GM18508 (cell line): Measurements from ENCODE around the gene MARK3.
A peak's percentile ranks its signal among the peaks of the same experiment; 100 is the strongest.
"Not testable (repeated sequence)": the region's sequence is repeated elsewhere in the genome, so short reads cannot be mapped to it uniquely, and the experiment has no call there.

Experiments
- ATAC-seq: cut with Tn5 transposase; IDR thresholded peaks from one replicate; pipeline ENCODE4 v1.9.1; 2021; ENCODE audit warnings: moderate number of reproducible peaks; ENCODE audit not compliant: insufficient read depth, unreplicated experiment

The MARK3 gene

GRCh38 chr14:103521951-103522563 is 136.8 kb downstream of the MARK3 start:
- no peak for ATAC-seq

- no peak for ATAC-seq
Measured at GRCh38 chr14:103522649-103523574, 137.7 kb downstream of the MARK3 start, which contains the start of gene CKB. Gene CKB, minus strand, starts transcription at chr14:103522830. Its CDS starts 337 bp downstream, at chr14:103522493.

GRCh38 chr14:103523575-103523954 is 138.3 kb downstream of the MARK3 start:
- ATAC-seq, result no peak

- ATAC-seq, result no peak
Measured at GRCh38 chr14:103524002-103524935, 139.1 kb downstream of the MARK3 start.

GRCh38 chr14:103525430-103526246 is 140.4 kb downstream of the MARK3 start:
- ATAC-seq, result not testable (repeated sequence)

GRCh38 chr14:103526247-103526913 is 141.2 kb downstream of the MARK3 start:
- no peak for ATAC-seq

- ATAC-seq, result no peak
Measured at GRCh38 chr14:103526914-103527248, 141.7 kb downstream of the MARK3 start.

GRCh38 chr14:103527408-103528145 is 142.4 kb downstream of the MARK3 start:
- ATAC-seq, result peak; percentile 58

- no peak for ATAC-seq
Measured at GRCh38 chr14:103528146-103528586, 143.0 kb downstream of the MARK3 start.

GRCh38 chr14:103528587-103529382 is 143.6 kb downstream of the MARK3 start, which contains the start of gene TRMT61A:
Gene TRMT61A, plus strand, starts transcription at chr14:103529196. Its CDS starts 783 bp downstream, at chr14:103529979.
- ATAC-seq, result no peak

- ATAC-seq, result no peak
Measured at GRCh38 chr14:103529383-103530365, 144.5 kb downstream of the MARK3 start.

- no peak for ATAC-seq
Measured at GRCh38 chr14:103530390-103530789, 145.2 kb downstream of the MARK3 start.

- no peak for ATAC-seq
Measured at GRCh38 chr14:103530831-103531230, 145.6 kb downstream of the MARK3 start.

GRCh38 chr14:103531421-103532215 is 146.4 kb downstream of the MARK3 start:
- ATAC-seq, result no peak
